Measurements from ENCODE around the gene ANKRD11. TPM values are rescaled to one million over a fixed set of nuclear protein-coding genes. Genes with fewer than 3 reads are reported as not detected.
A peak's percentile ranks its signal among the peaks of the same experiment; 100 is the strongest.

ANKRD11 gene
- total RNA-seq, 1 donor from 2014 or later: 165 TPM

- TF ChIP-seq, protein P1, sequence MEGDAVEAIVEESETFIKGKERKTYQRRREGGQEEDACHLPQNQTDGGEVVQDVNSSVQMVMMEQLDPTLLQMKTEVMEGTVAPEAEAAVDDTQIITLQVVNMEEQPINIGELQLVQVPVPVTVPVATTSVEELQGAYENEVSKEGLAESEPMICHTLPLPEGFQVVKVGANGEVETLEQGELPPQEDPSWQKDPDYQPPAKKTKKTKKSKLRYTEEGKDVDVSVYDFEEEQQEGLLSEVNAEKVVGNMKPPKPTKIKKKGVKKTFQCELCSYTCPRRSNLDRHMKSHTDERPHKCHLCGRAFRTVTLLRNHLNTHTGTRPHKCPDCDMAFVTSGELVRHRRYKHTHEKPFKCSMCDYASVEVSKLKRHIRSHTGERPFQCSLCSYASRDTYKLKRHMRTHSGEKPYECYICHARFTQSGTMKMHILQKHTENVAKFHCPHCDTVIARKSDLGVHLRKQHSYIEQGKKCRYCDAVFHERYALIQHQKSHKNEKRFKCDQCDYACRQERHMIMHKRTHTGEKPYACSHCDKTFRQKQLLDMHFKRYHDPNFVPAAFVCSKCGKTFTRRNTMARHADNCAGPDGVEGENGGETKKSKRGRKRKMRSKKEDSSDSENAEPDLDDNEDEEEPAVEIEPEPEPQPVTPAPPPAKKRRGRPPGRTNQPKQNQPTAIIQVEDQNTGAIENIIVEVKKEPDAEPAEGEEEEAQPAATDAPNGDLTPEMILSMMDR (IDR thresholded peaks at IDR 0.05; ENCODE audit: unreplicated experiment): no peak
- H3K4me3 Mint-ChIP-seq (ENCODE audit: unreplicated experiment): no peak overlapping the region
- H3K9me3 Mint-ChIP-seq (ENCODE audit: unreplicated experiment): no peaks in the 10 kb centered on the region
- peaks cover 13% of the 10 kb centered on the region for H3K36me3 Mint-ChIP-seq (ENCODE audit: low read depth, unreplicated experiment)
- H3K27ac Mint-ChIP-seq (ENCODE audit: unreplicated experiment): no peak overlapping the region
- DNase-seq (ENCODE audit: low spot score): no peak
- no peaks in the 10 kb centered on the region for H3K4me1 Mint-ChIP-seq (ENCODE audit: unreplicated experiment)
- H3K27me3 Mint-ChIP-seq (ENCODE audit: unreplicated experiment): peaks cover 8% of the 10 kb centered on the region
These were observed 209.7 kb downstream of the ANKRD11 start for GRCh38 chr16:89280546-89281188.

DNA sequence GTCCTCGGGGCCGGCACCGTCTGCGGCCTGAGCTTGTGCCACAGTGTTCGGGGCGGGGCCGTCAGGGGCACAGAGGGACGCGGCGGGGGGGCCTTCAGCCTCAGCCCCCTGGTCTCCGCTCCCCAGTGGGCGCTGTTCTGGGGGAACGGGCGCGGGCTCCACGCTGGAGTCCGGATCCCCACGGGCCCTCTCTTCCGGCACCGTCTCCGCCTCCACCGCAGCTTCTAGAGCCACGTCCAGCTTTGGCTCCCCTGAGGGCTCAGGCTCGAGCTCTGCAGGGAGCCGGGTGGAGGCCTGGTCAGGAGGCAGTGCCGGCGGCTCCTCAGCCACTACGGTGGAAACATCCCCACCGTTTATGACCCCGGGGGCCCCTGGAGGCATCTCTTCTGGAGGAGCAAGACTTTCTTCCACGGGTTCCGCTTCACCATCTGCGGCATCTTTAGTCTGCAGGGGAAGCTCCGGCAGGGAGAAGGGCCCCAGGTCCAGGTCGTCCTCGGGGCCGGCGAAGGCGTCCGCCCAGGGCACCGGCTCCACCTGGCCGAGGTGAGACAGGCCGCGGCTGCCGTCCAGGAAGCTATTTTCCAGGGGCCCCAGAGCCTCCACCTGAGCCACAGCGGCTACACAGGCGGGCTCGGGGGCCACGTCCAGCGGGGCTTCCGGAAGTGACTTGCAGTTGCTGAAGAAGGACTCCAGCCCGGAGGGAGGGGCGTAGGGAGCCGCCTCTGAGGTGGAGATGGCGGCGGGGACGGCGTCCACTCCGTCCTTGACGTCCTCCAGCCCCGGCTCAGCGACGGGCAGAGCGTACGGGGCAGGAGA, 210.5 kb downstream of the ANKRD11 start:
- no peak for DNase-seq (ENCODE audit: low spot score)
- Mint-ChIP-seq H3K9me3 (ENCODE audit: unreplicated experiment) (no peaks in the 10 kb centered on the region), H3K27ac (ENCODE audit: unreplicated experiment) (no peak overlapping the region), H3K4me3 (ENCODE audit: unreplicated experiment) (no peak overlapping the region), H3K27me3 (ENCODE audit: unreplicated experiment) (peaks cover 10% of the 10 kb centered on the region), H3K4me1 (ENCODE audit: unreplicated experiment) (no peaks in the 10 kb centered on the region), H3K36me3 (ENCODE audit: low read depth, unreplicated experiment) (peaks cover 17% of the 10 kb centered on the region)
- TF ChIP-seq, protein P1 (IDR thresholded peaks at IDR 0.05; ENCODE audit: unreplicated experiment): no peak

- Mint-ChIP-seq H3K36me3 (ENCODE audit: low read depth, unreplicated experiment) (peaks cover 20% of the 10 kb centered on the region), H3K27ac (ENCODE audit: unreplicated experiment) (peak overlapping the region; percentile 42), H3K4me3 (ENCODE audit: unreplicated experiment) (no peak overlapping the region), H3K27me3 (ENCODE audit: unreplicated experiment) (peaks cover 11% of the 10 kb centered on the region), H3K9me3 (ENCODE audit: unreplicated experiment) (no peaks in the 10 kb centered on the region), H3K4me1 (ENCODE audit: unreplicated experiment) (no peaks in the 10 kb centered on the region)
- TF ChIP-seq, protein P1 (IDR thresholded peaks at IDR 0.05; ENCODE audit: unreplicated experiment): no peak
- no peak for DNase-seq (ENCODE audit: low spot score)
These were observed 211.7 kb downstream of the ANKRD11 start for GRCh38 chr16:89278441-89279240.

GRCh38 chr16:89277641-89278341, 212.6 kb downstream of the ANKRD11 start:
- no peak overlapping the region for H3K4me3 Mint-ChIP-seq (ENCODE audit: unreplicated experiment)
- no peaks in the 10 kb centered on the region for H3K9me3 Mint-ChIP-seq (ENCODE audit: unreplicated experiment)
- no peak for DNase-seq (ENCODE audit: low spot score)
- peaks cover 28% of the 10 kb centered on the region for H3K36me3 Mint-ChIP-seq (ENCODE audit: low read depth, unreplicated experiment)
- no peak overlapping the region for H3K27ac Mint-ChIP-seq (ENCODE audit: unreplicated experiment)
- no peaks in the 10 kb centered on the region for H3K4me1 Mint-ChIP-seq (ENCODE audit: unreplicated experiment)
- peaks cover 18% of the 10 kb centered on the region for H3K27me3 Mint-ChIP-seq (ENCODE audit: unreplicated experiment)
- TF ChIP-seq, protein P1 (IDR thresholded peaks at IDR 0.05; ENCODE audit: unreplicated experiment): no peak
